Activated naive CD4-positive, alpha-beta T cell (primary cell): ENCODE measurements around the gene LAYN.

Experiments
- DNase-seq, 4 experiments: peaks; one replicate each; lab custom pipeline; 2025; lab: John Stamatoyannopoulos, UW

LAYN gene

GRCh38 chr11:111531687-111532364 lies 8.7 kb upstream of the LAYN start:
- DNase-seq, result peak in 2 of 4 experiments; percentile 8 to 21

GRCh38 chr11:111532365-111532709 lies 8.2 kb upstream of the LAYN start:
- no peak for DNase-seq

- DNase-seq, result no peak
Observed at GRCh38 chr11:111535281-111535680, 5.2 kb upstream of the LAYN start.

GRCh38 chr11:111537336-111537860 lies 3.1 kb upstream of the LAYN start:
- no peak for DNase-seq

- DNase-seq, result no peak
Observed at GRCh38 chr11:111538407-111539114, 2.0 kb upstream of the LAYN start.

- DNase-seq, result peak in 1 of 4 experiments; percentile 10
Observed at GRCh38 chr11:111539426-111540113, 950 bp upstream of the LAYN start.

GRCh38 chr11:111540937-111541253 lies 375 bp downstream of the LAYN start:
- no peak for DNase-seq

- no peak for DNase-seq
Observed at GRCh38 chr11:111541254-111542061, 938 bp downstream of the LAYN start.

GRCh38 chr11:111542606-111543275 lies 2.2 kb downstream of the LAYN start:
- DNase-seq, result no peak

GRCh38 chr11:111548525-111548924 lies 8.0 kb downstream of the LAYN start:
- no peak for DNase-seq

- no peak for DNase-seq
Observed at GRCh38 chr11:111549196-111549868, 8.8 kb downstream of the LAYN start.

- no peak for DNase-seq
Observed at GRCh38 chr11:111549869-111550203, 9.3 kb downstream of the LAYN start.

- no peak for DNase-seq
Observed at GRCh38 chr11:111550258-111550657, 9.7 kb downstream of the LAYN start.

GRCh38 chr11:111554532-111554931 lies 14.0 kb downstream of the LAYN start:
- no peak for DNase-seq

GRCh38 chr11:111555255-111555654 lies 14.7 kb downstream of the LAYN start:
- DNase-seq, result no peak

GRCh38 chr11:111557425-111558111 lies 17.0 kb downstream of the LAYN start:
- DNase-seq, result no peak

GRCh38 chr11:111559800-111560464 lies 19.4 kb downstream of the LAYN start:
- no peak for DNase-seq

GRCh38 chr11:111560800-111561199 lies 20.3 kb downstream of the LAYN start:
- no peak for DNase-seq

- no peak for DNase-seq
Observed at GRCh38 chr11:111561306-111561705, 20.8 kb downstream of the LAYN start.

GRCh38 chr11:111561791-111562325 lies 21.3 kb downstream of the LAYN start:
- no peak for DNase-seq
